ENCODE measurements around the gene CCDC194.

- TF ChIP-seq CTCF (IDR thresholded peaks at IDR 0.05; ENCODE audit: control extremely low read depth in 1 of 3, insufficient read depth in 1 of 3, low read depth in 1 of 3, low read length in 3 of 3), result no peak
- no peak for TF ChIP-seq USF2 (IDR thresholded peaks at IDR 0.05; ENCODE audit: low read length)
- no peak for TF ChIP-seq MAX (IDR thresholded peaks at IDR 0.05)
- no peak for TF ChIP-seq POLR2AphosphoS5 (IDR thresholded peaks at IDR 0.05; ENCODE audit: low read depth, low read length)
- no peak for TF ChIP-seq EP300 (IDR thresholded peaks at IDR 0.05; ENCODE audit: borderline replicate concordance in 1 of 2, low read depth in 2 of 2, low read length in 2 of 2)
- no peak for TF ChIP-seq YY1 (IDR thresholded peaks at IDR 0.05; ENCODE audit: low read depth, low read length)
- no peak for TF ChIP-seq RFX5 (IDR thresholded peaks at IDR 0.05; ENCODE audit: borderline replicate concordance, low read depth, low read length)
- TF ChIP-seq CEBPB (IDR thresholded peaks at IDR 0.05; ENCODE audit: low read depth, low read length), result no peak
- TF ChIP-seq RXRA (IDR thresholded peaks at IDR 0.05; ENCODE audit: insufficient read depth, low read depth, low read length), result no peak
- TF ChIP-seq EZH2 (IDR thresholded peaks at IDR 0.05; ENCODE audit: low read depth, low read length, severe bottlenecking), result no peak
Measured at GRCh38 chr19:17370026-17370587, 23.9 kb downstream of the CCDC194 start.
